ENCODE measurements around the gene METRN.
"Not testable (repeated sequence)": the region's sequence is repeated elsewhere in the genome, so short reads cannot be mapped to it uniquely, and the experiment has no call there.

The METRN gene

GRCh38 chr16:678209-678857 lies 36.6 kb upstream of the METRN start:
- DNase-seq: no peak

DNA sequence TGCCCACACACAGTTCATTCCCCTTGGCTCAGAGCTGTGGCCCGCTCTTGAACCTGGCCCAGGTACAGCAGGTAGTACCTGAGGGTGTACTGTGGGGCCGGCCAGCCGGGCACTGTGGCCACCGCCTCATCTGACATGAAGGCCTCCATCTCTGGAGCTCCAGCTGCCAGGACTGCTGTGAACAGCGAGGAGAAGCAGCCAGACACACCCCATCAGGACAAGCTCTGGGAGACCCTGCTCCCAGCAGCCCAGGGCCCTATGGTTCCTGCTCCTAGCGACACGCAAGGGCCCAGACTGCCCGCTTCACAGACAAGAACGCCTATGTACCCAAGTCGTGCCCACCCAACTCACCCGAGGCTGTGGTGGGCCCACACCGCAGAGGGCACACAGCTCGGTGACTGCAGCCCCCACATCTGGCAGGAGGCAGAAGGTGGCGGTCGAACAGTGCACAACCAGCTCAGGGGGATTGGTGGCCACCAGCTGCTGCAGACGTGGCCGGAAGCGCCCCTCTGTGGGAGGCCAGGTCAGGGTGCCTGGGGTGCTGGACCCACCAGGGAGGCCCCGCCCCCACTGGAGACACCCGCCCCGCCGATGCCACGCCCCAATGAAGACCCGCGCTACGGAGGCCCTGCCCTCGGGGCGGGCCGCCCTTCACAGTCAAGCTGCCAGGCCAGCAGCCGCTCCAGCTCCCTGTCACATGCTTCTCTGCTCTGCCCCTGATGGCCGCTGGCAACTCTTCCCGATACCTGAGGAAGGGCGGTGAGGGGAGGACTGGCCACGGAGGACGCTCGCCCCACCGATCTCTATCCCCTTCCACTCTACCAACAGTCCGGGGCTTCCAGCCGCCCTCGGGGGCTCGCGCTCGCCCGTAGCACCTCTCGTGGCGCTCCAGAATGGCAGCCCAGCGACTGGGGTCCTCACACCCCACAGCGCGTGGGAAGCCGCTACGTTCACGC lies 35.8 kb upstream of the METRN start:
- peak; percentile 54 to 75 (median 62) for DNase-seq

DNA sequence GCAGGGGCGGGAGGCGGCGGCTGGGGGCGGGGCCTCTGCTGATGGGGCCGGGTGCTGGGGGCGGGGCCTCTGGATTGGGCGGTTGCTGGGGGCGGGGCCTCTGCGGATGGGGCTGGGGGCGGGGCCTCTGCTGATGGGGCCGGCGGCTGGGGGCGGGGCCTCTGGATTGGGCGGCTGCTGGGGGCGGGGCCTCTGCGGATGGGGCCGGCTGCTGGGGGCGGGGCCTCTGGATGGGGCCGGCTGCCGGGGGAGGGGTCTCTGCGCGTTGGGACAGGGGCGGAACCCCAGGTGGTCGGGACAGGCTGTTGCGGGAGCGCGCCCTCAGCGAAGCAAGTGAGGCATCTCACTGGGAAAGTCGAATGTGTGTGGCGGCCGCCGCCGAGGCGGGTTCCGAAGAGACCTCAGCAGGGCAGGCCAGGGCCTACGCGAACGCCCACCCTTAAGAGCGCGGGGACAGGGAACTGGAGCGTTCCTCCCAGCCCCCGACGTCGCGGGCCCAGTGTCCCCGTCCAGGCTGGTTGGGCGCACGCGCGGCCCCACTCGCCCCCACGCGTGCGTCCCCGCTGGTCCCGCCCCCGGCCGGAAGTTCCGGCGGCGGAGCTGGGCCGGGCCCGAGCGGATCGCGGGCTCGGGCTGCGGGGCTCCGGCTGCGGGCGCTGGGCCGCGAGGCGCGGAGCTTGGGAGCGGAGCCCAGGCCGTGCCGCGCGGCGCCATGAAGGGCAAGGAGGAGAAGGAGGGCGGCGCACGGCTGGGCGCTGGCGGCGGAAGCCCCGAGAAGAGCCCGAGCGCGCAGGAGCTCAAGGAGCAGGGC lies 34.9 kb upstream of the METRN start, which contains the start of gene STUB1:
TSS of gene STUB1 (plus strand) at position 597 of the 811 bp plus-strand sequence. CDS start at position 713, 116 bp downstream.
- peak; percentile 93 to 99 (median 96) for DNase-seq

GRCh38 chr16:680625-680945 lies 34.3 kb upstream of the METRN start:
- no peak for DNase-seq

- peak; percentile 45 to 71 (median 53) for DNase-seq
Observed at GRCh38 chr16:680967-681745, 33.8 kb upstream of the METRN start.

- DNase-seq: no peak
Observed at GRCh38 chr16:681746-682427, 33.0 kb upstream of the METRN start.

DNA sequence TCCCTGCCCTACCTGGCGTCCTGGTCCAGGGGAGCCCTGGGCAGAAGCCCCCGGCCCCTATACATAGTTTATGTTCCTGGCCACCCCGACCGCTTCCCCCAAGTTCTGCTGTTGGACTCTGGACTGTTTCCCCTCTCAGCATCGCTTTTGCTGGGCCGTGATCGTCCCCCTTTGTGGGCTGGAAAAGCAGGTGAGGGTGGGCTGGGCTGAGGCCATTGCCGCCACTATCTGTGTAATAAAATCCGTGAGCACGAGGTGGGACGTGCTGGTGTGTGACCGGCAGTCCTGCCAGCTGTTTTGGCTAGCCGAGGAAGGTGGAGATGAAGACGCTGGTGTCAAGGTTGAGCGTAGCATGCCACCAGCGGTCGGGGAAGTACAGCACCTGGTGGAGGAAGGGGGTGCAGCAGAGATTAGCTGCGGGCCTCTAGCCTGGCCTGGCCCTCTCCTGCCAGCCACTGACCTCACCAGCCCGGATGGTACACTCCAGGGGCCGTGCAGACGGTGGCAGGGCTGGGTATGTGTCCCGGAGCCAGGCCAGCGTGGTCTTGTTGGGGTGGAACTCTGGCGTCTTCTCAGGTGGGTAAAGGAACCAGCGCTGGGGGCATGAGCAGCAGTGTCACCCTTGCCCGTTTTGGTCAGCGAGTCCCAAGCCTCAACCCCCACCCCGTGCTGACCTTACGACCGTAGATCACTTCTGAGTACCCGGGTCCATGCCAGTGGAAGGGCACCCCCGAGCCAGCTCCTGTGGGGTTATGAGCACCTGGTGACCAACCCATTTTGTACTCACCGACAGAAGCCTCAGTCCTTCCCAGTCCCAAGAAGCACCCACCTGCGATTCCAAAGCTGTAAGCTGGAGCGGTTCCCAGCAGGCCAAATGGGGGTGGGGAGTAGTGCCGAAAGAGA lies 32.2 kb upstream of the METRN start:
- no peak for DNase-seq

GRCh38 chr16:683396-684070 lies 31.4 kb upstream of the METRN start:
- DNase-seq: no peak

GRCh38 chr16:684071-684794 lies 30.7 kb upstream of the METRN start, which contains the start of gene JMJD8:
Gene JMJD8 (minus strand): TSS chr16:684334. CDS start chr16:684319, 15 bp downstream.
- DNase-seq: peak; percentile 98 to 99 (median 99)

- no peak for DNase-seq
Observed at GRCh38 chr16:684961-685696, 29.8 kb upstream of the METRN start.

DNA sequence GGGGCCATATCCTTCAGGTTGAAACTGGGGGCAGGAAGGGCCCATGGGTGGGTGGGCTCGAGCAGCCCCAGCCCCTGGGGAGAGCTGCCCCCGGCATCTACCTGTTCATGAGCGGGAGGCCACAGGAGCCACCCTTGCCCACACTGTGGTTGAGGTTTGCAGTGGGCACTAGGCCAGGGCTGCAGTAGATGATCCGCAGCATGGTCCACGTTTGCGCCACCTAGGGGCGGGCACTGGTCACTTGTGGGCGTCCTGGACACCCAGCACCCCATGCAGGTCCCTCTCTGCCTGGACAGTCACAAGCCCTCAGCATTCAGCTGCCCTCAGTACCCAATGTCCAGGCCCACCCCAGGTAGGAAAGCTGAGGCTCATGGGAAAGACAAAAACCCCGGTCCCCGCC lies 29.0 kb upstream of the METRN start:
- DNase-seq: peak; percentile 50 to 76 (median 52)

DNA sequence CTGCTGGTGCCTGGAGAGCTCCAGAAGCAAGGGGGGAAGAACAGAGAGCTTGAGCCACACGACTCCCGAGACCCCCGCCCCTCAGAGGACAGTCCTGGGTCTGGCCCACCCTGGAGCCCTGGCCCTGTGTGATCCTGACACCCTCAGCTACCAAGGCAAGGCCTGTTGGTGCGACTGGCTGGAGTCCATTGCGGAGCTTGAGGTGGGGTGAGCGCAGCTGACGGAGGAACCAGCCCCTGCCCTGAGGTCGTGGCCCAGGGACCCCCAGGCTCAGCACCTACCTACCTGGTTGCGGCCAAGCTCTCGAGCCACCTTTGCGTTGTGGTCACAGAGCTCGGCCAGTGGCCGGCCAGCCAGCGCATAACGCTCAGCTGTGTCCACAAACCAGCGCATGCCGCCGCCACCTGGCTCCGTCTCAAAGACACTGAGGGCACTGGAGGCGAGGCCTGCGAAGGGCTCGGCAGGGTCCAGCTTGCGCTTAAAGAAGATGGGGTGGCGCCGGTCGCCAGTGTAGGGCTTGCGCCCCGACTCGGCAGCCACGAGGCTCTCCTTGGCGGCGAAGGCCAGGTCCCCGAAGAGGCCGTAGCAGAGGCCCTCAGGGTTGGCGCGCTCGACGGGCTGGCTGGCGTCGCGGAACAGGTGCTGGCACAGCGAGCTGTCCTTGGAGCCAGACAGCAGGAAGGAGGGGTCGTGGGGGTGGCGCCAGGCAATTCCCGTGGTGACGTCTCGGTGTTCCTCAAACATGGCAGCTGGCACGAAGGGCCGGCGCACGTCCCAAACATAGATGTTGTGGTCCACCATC lies 28.3 kb upstream of the METRN start:
- no peak for DNase-seq

DNA sequence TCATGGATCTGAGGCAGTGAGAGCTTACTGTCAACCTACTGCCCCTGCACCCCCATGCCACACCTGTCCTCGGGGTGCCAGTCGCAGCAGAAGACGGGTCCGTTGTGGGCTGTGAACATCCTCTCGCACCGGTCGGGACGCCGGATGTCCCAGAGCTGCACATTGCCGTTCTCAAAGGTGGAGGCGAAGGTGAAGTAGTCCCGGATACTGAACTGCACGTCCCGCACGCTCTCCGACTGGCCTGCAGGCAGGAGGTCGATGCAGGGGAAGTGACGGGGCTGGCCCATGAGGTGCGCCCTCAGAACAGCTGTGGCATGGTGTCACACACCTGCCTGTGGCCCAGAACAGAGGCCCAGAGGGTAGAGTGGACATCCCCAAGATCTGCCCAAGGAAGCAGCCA lies 27.4 kb upstream of the METRN start:
- no peak for DNase-seq

- no peak for DNase-seq
Observed at GRCh38 chr16:689175-689897, 25.6 kb upstream of the METRN start.

GRCh38 chr16:691242-691641 lies 23.7 kb upstream of the METRN start:
- DNase-seq: not testable (repeated sequence)

DNA sequence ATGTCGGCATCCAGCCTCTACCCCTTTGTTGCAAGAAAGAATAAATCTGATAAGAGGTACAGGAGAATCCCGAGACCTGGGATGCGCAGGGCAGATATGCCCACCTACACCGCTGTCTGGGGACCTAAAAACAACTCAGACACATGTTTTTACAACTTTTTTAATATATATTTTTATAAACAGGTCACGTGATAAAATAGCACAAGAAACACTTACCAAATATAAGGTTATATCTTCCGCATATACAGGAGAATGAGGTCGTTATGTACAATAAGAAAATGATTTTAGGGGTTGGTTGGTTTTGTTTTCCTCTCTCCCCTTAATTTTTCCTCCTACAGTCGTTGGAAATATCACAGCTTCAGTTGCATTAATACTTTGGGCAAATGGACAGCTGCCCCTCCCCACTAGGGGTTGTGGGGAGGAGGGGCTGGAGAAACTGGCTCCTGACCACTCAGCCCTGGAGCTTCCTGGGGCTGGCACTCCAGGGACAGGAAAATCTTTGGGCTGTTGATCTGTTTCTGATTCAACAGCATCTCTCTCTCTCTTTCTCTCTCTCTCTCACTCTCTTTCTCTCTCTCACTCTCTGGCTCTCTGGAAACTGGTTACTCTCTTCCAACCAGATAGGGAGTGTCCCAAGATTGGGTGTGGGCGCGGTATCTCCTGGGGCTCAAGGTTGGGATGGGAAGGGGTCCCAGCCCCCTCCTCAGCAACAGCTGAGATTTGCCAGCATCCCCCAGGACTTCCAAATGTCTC lies 22.4 kb upstream of the METRN start:
- no peak for DNase-seq

Data from suppressor macrophage treated with lipopolysaccharide for 1 hour (primary cell).